CD8-positive, alpha-beta memory T cell (primary cell): Measurements from ENCODE around the gene CDK14. TPM values are rescaled to one million over a fixed set of nuclear protein-coding genes. Genes with fewer than 3 reads are reported as not detected.

Source experiments
- CTCF ChIA-PET: fragments of 350-600 bp; sonication (Branson Sonifier 250); formaldehyde crosslinking; loops from one replicate; lab custom pipeline; 2021; ENCODE audit warnings: antibody characterized with exemption; lab: Charles Lee
- POLR2A ChIA-PET: fragments of 350-600 bp; sonication (Branson Sonifier 250); formaldehyde crosslinking; loops from one replicate; lab custom pipeline; 2021; ENCODE audit warnings: antibody characterized with exemption; lab: Charles Lee
- DNase-seq, 5 donors: peaks; one replicate each; pipeline versions ENCODE4 v3.0.0 to v3.0.0-alpha.2; 2020 to 2022; ENCODE audit warnings: mixed read lengths in 1 of 5
- H3K27ac ChIP-seq: one replicate; pipeline ENCODE4 v1.7.0; 2013; ENCODE audit warnings: low read depth, mild to moderate bottlenecking, low read length, moderate library complexity
- H3K27me3 ChIP-seq: 2 replicates; pipeline ENCODE4 v1.7.0; 2013; ENCODE audit warnings: low read length, mild to moderate bottlenecking; ENCODE audit not compliant: insufficient read depth, poor library complexity, severe bottlenecking
- H3K36me3 ChIP-seq: 2 replicates; pipeline ENCODE4 v1.7.0; 2013; ENCODE audit warnings: mild to moderate bottlenecking, low read length, moderate library complexity; ENCODE audit not compliant: insufficient read depth
- H3K4me1 ChIP-seq: 2 replicates; pipeline ENCODE4 v1.7.0; 2013; ENCODE audit warnings: mild to moderate bottlenecking, low read length, moderate library complexity; ENCODE audit not compliant: insufficient read depth
- H3K4me3 ChIP-seq: 2 replicates; pipeline ENCODE4 v1.7.0; 2013; ENCODE audit warnings: mild to moderate bottlenecking, low read length
- H3K9me3 ChIP-seq: 2 replicates; pipeline ENCODE4 v1.7.0; 2013; ENCODE audit warnings: mild to moderate bottlenecking, low read length
- H3K27ac Mint-ChIP-seq, 8 donors: one replicate each; pipeline ENCODE4 v1.8.0; 2020 to 2021; ENCODE audit warnings: mixed read lengths in 8 of 8, mild to moderate bottlenecking in 6 of 8, inconsistent platforms in 3 of 8, moderate library complexity in 3 of 8
- H3K27me3 Mint-ChIP-seq, 2 donors: one replicate each; pipeline ENCODE4 v1.8.0; 2020 to 2021; ENCODE audit warnings: mixed read lengths in 2 of 2, mild to moderate bottlenecking in 1 of 2, moderate library complexity in 1 of 2
- H3K36me3 Mint-ChIP-seq, 3 donors: one replicate each; pipeline ENCODE4 v1.8.0; 2020 to 2021; ENCODE audit warnings: mixed read lengths in 3 of 3, inconsistent platforms in 1 of 3, mild to moderate bottlenecking in 1 of 3
- H3K4me1 Mint-ChIP-seq, 3 donors: one replicate each; pipeline ENCODE4 v1.8.0; 2020 to 2021; ENCODE audit warnings: mixed read lengths in 3 of 3, inconsistent platforms in 1 of 3, mild to moderate bottlenecking in 1 of 3
- H3K4me3 Mint-ChIP-seq, 7 donors: one replicate each; pipeline ENCODE4 v1.8.0; 2020 to 2021; ENCODE audit warnings: mixed read lengths in 7 of 7, mild to moderate bottlenecking in 6 of 7, moderate library complexity in 4 of 7, inconsistent platforms in 2 of 7
- H3K9me3 Mint-ChIP-seq, 5 donors: one replicate each; pipeline ENCODE4 v1.8.0; 2020 to 2022; ENCODE audit warnings: mixed read lengths in 5 of 5, mild to moderate bottlenecking in 3 of 5, moderate library complexity in 2 of 5, inconsistent platforms in 1 of 5
- polyA plus RNA-seq: library from polyadenylated mRNA; unstranded; fragments of 300-500 nt; fragmentation: Illumina TruSeq; gene quantifications from one replicate; pipeline ENCODE4 v1.2.3, GENCODE V29; 2021
- total RNA-seq, 2 experiments: library from RNA; stranded (reverse); gene quantifications; one replicate each; pipeline ENCODE4 v1.2.3, GENCODE V29; 2021

The CDK14 gene
- total and polyA plus RNA-seq, 3 experiments from 2014 or later, result 0.05 to 0.20 TPM; not detected in 1

DNA sequence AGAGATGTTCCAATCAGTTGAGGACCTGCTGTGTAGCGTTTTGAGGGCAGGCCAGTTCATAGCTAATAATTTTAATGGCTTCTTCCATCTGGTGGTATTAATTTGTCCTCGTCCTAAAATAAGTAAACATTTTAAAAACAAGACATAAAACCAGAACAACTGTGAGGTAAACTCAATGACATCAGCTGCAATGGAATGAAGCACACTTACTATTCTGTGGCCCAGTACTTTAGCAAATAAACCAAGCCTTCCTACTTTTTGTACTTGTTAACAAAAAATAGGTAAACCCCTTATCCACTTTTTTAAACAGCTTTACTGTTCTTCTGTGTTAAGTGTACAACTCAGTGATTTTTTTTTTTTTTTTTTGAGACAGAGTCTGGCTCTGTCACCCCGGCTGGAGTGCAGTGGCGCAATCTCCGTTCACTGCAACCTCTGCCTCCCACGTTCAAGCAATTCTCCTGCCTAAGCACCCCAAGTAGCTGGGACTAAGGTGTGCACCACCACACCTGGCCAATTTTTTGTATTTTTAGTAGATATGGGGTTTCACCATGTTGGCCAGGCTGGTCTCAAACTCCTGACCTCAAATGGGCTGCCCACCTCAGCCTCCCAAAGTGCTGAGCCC is 639.2 kb downstream of the CDK14 start:
- H3K27me3 ChIP-seq, result no peaks in the 10 kb centered on the region
- POLR2A ChIA-PET, result no interaction called here
- Mint-ChIP-seq H3K36me3 (no peaks in the 10 kb centered on the region), H3K4me3 (no peak overlapping the region), H3K4me1 (no peaks in the 10 kb centered on the region), H3K27me3 (no peaks in the 10 kb centered on the region), H3K9me3 (peaks cover 0 to 8% (median 0%) of the 10 kb centered on the region in 5 donors), H3K27ac (no peak overlapping the region)
- DNase-seq, result no peak
- no peaks in the 10 kb centered on the region for H3K9me3 ChIP-seq
- H3K4me3 ChIP-seq, result no peak overlapping the region
- no peak overlapping the region for H3K27ac ChIP-seq
- H3K36me3 ChIP-seq, result no peaks in the 10 kb centered on the region
- CTCF ChIA-PET, result no interaction called here
- H3K4me1 ChIP-seq, result no peaks in the 10 kb centered on the region

GRCh38 chr7:91239171-91239604 is 643.1 kb downstream of the CDK14 start:
- Mint-ChIP-seq H3K27ac (no peak overlapping the region), H3K36me3 (no peaks in the 10 kb centered on the region), H3K4me3 (no peak overlapping the region), H3K9me3 (peaks cover 0 to 4% (median 0%) of the 10 kb centered on the region in 5 donors), H3K27me3 (peaks cover 2 to 3% of the 10 kb centered on the region in 2 donors), H3K4me1 (no peaks in the 10 kb centered on the region)
- Histone ChIP-seq H3K27me3 (no peaks in the 10 kb centered on the region), H3K9me3 (no peaks in the 10 kb centered on the region), H3K4me3 (no peak overlapping the region), H3K27ac (no peak overlapping the region), H3K4me1 (no peaks in the 10 kb centered on the region), H3K36me3 (no peaks in the 10 kb centered on the region)
- CTCF ChIA-PET, result no interaction called here
- no peak for DNase-seq
- POLR2A ChIA-PET, result no interaction called here

DNA sequence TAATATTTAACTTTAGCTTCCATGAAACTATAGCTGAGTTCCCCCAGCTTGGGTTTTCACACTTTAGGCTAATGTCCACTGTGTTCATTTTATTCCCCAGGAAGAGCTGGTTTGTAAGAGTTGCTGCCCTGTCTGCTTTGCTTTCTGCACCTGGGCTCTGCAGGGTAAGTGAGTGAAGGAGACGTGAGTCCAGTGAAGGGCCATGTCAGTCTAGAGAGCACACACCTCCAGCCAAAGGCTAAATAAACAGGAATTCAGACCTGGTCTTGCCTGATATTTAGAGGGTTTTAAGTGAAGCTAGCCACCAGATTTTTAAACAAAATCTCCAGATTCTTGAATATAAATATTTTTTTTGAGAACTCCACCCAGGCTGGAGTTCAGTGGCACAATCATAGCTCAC is 643.7 kb downstream of the CDK14 start:
- Histone ChIP-seq H3K27ac (no peak overlapping the region), H3K4me1 (no peaks in the 10 kb centered on the region), H3K36me3 (no peaks in the 10 kb centered on the region), H3K9me3 (no peaks in the 10 kb centered on the region), H3K4me3 (no peak overlapping the region), H3K27me3 (no peaks in the 10 kb centered on the region)
- ChIA-PET POLR2A (no interaction called here), CTCF (interaction anchor here (0.6 kb wide), 1 partner anchor 714 kb away, joined by 3 read pairs; no protein-coding TSS in a partner anchor)
- Mint-ChIP-seq H3K9me3 (peaks cover 0 to 4% (median 0%) of the 10 kb centered on the region in 5 donors), H3K27me3 (peaks cover 2 to 3% of the 10 kb centered on the region in 2 donors), H3K27ac (no peak overlapping the region), H3K36me3 (no peaks in the 10 kb centered on the region), H3K4me3 (no peak overlapping the region), H3K4me1 (no peaks in the 10 kb centered on the region)
- DNase-seq, result no peak

DNA sequence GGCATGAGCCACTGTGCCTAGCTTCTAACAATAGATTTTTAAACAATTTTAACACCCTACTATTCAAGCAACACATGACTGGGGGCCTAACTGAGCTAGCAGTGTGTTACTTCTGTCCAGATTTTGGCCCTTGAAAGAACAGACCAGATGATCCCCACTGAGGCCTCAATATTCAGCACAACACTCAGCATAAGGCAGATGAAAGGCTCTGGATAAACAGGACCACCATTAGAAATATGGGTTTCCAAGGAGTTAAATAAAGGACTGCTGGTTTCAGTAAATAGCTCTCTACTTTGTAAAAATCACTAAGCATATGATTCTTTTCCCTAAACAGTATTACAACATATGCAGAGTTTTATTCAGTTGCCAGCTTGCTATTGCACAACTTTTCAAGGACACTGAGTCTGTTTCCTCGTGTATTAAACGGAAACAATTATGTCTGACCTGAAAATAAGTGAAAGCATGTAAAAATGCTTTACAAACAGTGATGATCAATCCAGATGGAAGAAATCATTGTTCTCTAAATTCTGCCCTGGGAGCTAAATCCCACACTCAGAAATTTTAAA is 644.3 kb downstream of the CDK14 start:
- no peaks in the 10 kb centered on the region for H3K4me1 ChIP-seq
- H3K9me3 ChIP-seq, result no peaks in the 10 kb centered on the region
- no peak overlapping the region for H3K4me3 ChIP-seq
- Mint-ChIP-seq H3K27ac (no peak overlapping the region), H3K4me3 (no peak overlapping the region), H3K9me3 (peaks cover 0 to 6% (median 0%) of the 10 kb centered on the region in 5 donors), H3K27me3 (peaks cover 2 to 3% of the 10 kb centered on the region in 2 donors), H3K36me3 (no peaks in the 10 kb centered on the region), H3K4me1 (no peaks in the 10 kb centered on the region)
- H3K36me3 ChIP-seq, result no peaks in the 10 kb centered on the region
- no peak overlapping the region for H3K27ac ChIP-seq
- no peak for DNase-seq
- POLR2A ChIA-PET, result no interaction called here
- H3K27me3 ChIP-seq, result no peaks in the 10 kb centered on the region
- CTCF ChIA-PET, result no interaction called here

GRCh38 chr7:91242097-91242844 is 646.1 kb downstream of the CDK14 start:
- Mint-ChIP-seq H3K27me3 (peaks cover 2 to 3% of the 10 kb centered on the region in 2 donors), H3K36me3 (no peaks in the 10 kb centered on the region), H3K4me1 (no peaks in the 10 kb centered on the region), H3K9me3 (peaks cover 0 to 6% (median 0%) of the 10 kb centered on the region in 5 donors), H3K27ac (no peak overlapping the region), H3K4me3 (no peak overlapping the region)
- POLR2A ChIA-PET, result no interaction called here
- Histone ChIP-seq H3K27ac (no peak overlapping the region), H3K9me3 (no peaks in the 10 kb centered on the region), H3K4me3 (no peak overlapping the region), H3K4me1 (no peaks in the 10 kb centered on the region), H3K36me3 (no peaks in the 10 kb centered on the region), H3K27me3 (no peaks in the 10 kb centered on the region)
- CTCF ChIA-PET, result interaction anchor here (0.8 kb wide), 1 partner anchor 10 kb away, joined by 3 read pairs; no protein-coding TSS in a partner anchor
- no peak for DNase-seq

DNA sequence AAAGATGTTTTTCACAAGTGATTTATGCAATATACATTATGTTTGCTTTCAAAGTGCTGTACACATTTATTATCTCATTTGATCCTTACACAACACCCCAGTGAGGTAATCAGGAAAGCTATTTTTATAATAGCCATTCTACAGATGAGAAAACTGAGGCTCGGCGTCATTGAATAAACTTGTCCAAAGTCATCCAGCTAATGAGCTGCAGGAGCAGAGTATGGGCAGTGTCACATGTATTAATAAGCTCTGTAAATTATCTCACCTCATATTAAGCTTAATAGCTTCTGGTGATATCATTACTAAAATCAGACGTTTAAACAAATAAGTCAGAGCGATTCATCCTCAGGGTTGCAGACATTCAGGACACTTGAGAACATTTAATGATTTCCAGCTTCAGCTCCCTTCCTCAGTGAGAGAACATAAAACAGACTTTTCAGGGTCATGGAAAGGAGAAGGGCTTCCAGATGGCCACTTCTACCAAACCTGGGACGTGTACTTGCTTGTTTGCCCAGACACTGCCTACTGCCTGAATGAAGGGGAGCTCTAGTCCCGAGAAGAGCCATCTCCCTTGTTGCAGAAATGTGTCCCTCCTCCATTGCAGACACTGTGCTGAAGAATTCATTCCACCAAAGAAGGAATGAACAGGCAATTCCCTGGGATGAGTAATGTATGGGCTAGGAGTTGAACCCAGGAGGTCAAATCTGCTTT is 647.6 kb downstream of the CDK14 start:
- Histone ChIP-seq H3K36me3 (no peaks in the 10 kb centered on the region), H3K4me1 (no peaks in the 10 kb centered on the region), H3K9me3 (no peaks in the 10 kb centered on the region), H3K27me3 (no peaks in the 10 kb centered on the region), H3K4me3 (no peak overlapping the region), H3K27ac (no peak overlapping the region)
- H3K27me3 Mint-ChIP-seq, result peaks cover 2 to 3% of the 10 kb centered on the region in 2 donors
- ChIA-PET CTCF (no interaction called here), POLR2A (no interaction called here)
- no peaks in the 10 kb centered on the region for H3K4me1 Mint-ChIP-seq
- no peak for DNase-seq
- H3K9me3 Mint-ChIP-seq, result peaks cover 0 to 6% (median 0%) of the 10 kb centered on the region in 5 donors
- no peak overlapping the region for H3K4me3 Mint-ChIP-seq
- H3K36me3 Mint-ChIP-seq, result no peaks in the 10 kb centered on the region
- no peak overlapping the region for H3K27ac Mint-ChIP-seq

DNA sequence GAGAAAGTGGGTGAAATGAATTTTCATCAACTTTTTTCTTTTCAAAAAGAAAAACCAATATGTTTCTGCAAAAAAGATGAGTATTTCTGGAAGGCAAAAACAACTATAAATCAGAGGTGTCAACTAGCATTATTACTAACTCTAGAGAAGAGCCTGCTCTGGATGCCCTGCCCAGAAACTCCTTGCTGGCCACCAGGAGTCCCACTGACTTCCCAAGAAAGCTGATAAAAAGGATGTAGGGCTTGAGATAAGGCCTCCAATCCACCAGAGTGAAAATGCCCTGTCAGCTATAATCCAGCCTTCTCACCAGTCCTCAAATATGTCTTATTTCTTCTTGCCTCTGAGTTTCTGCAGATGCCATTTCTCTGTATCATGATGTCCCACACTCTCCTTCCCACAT is 651.4 kb downstream of the CDK14 start:
- H3K36me3 ChIP-seq, result no peaks in the 10 kb centered on the region
- ChIA-PET CTCF (no interaction called here), POLR2A (no interaction called here)
- Mint-ChIP-seq H3K27ac (no peak overlapping the region), H3K27me3 (no peaks in the 10 kb centered on the region), H3K4me1 (no peaks in the 10 kb centered on the region), H3K4me3 (no peak overlapping the region), H3K36me3 (no peaks in the 10 kb centered on the region), H3K9me3 (peaks cover 0 to 2% (median 2%) of the 10 kb centered on the region in 5 donors)
- H3K4me3 ChIP-seq, result no peak overlapping the region
- no peaks in the 10 kb centered on the region for H3K9me3 ChIP-seq
- H3K27me3 ChIP-seq, result no peaks in the 10 kb centered on the region
- no peak for DNase-seq
- H3K27ac ChIP-seq, result no peak overlapping the region
- no peaks in the 10 kb centered on the region for H3K4me1 ChIP-seq

DNA sequence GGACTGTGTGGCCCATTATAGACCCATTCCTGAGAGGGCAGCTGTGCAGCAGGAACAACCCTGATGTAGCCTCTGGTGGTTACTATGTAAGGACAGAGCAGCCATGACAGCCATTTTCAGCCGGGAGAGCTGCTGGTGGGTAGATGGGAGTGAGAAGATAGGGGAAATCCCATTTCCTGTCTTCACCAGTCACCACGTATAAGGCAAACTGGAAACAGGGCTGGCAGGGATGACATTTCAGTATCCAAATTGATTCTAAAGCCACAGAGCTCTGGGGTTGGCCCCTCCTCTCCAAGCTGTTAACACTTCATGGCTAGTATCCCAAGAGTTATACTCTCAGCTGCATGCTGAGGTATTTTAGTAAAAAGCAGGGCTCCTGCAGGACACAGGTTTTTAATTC is 652.9 kb downstream of the CDK14 start:
- Mint-ChIP-seq H3K36me3 (no peaks in the 10 kb centered on the region), H3K27me3 (no peaks in the 10 kb centered on the region), H3K4me1 (no peaks in the 10 kb centered on the region), H3K27ac (no peak overlapping the region), H3K4me3 (no peak overlapping the region), H3K9me3 (peaks cover 0 to 6% (median 2%) of the 10 kb centered on the region in 5 donors)
- ChIA-PET POLR2A (no interaction called here), CTCF (no interaction called here)
- no peak for DNase-seq
- no peaks in the 10 kb centered on the region for H3K9me3 ChIP-seq
- H3K27ac ChIP-seq, result no peak overlapping the region
- H3K27me3 ChIP-seq, result no peaks in the 10 kb centered on the region
- no peaks in the 10 kb centered on the region for H3K4me1 ChIP-seq
- H3K36me3 ChIP-seq, result no peaks in the 10 kb centered on the region
- H3K4me3 ChIP-seq, result no peak overlapping the region
